KMS-11 (cell line): Measurements from ENCODE around the gene KRT40.

Experiments
- H2AFZ ChIP-seq: fragments of 200-600 bp; sonication (generic); 2 replicates; pipeline ENCODE4 v1.6.1; 2016; ENCODE audit warnings: antibody characterized with exemption, mixed run types, low read depth
- H3K27ac ChIP-seq: fragments of 200-600 bp; sonication (generic); 2 replicates; pipeline ENCODE4 v1.6.1; 2016; ENCODE audit warnings: mild to moderate bottlenecking, mixed run types
- H3K27me3 ChIP-seq: fragments of 200-600 bp; sonication (generic); 2 replicates; pipeline ENCODE4 v1.6.1; 2017; ENCODE audit warnings: mild to moderate bottlenecking, low read depth, mixed run types, moderate library complexity; ENCODE audit not compliant: insufficient read depth
- H3K36me3 ChIP-seq: fragments of 200-600 bp; sonication (generic); 2 replicates; pipeline ENCODE4 v1.6.1; 2017; ENCODE audit warnings: mild to moderate bottlenecking, mixed run types; ENCODE audit not compliant: insufficient read depth
- H3K4me1 ChIP-seq: fragments of 200-600 bp; sonication (generic); 2 replicates; pipeline ENCODE4 v1.6.1; 2016; ENCODE audit warnings: mild to moderate bottlenecking, low read depth, mixed run types; ENCODE audit not compliant: poor library complexity, severe bottlenecking
- H3K4me2 ChIP-seq: fragments of 200-600 bp; sonication (generic); 2 replicates; pipeline ENCODE4 v1.7.0; 2016; ENCODE audit warnings: mild to moderate bottlenecking, mixed run types
- H3K4me3 ChIP-seq: fragments of 200-600 bp; sonication (generic); IDR thresholded peaks from 2 replicates; pipeline ENCODE4 v1.6.1; 2017; ENCODE audit warnings: low read depth, low read length, mixed read lengths; ENCODE audit not compliant: insufficient read depth
- H3K79me2 ChIP-seq: fragments of 200-600 bp; sonication (generic); 2 replicates; pipeline ENCODE4 v1.6.1; 2016; ENCODE audit warnings: low read depth, mixed run types; ENCODE audit not compliant: insufficient read depth
- H3K9ac ChIP-seq: fragments of 200-600 bp; sonication (generic); 2 replicates; pipeline ENCODE4 v1.6.1; 2016; ENCODE audit warnings: mild to moderate bottlenecking, mixed run types
- H4K20me1 ChIP-seq: fragments of 200-600 bp; sonication (generic); 2 replicates; pipeline ENCODE4 v1.6.1; 2016; ENCODE audit warnings: mild to moderate bottlenecking, mixed run types; ENCODE audit not compliant: insufficient read depth
- CTCF ChIP-seq: fragments of 200-600 bp; sonication (generic); conservative IDR thresholded peaks from 2 replicates; pipeline ENCODE4 v1.6.1; 2017; ENCODE audit warnings: low read depth, mild to moderate bottlenecking, antibody characterized with exemption, low read length, moderate library complexity, mixed read lengths

The KRT40 gene

GRCh38 chr17:40940266-40940665, 43.9 kb downstream of the KRT40 start:
- no peak for TF ChIP-seq CTCF
- Histone ChIP-seq H4K20me1 (no peaks in the 10 kb centered on the region), H3K4me1 (no peaks in the 10 kb centered on the region), H3K9ac (no peak overlapping the region), H3K4me3 (no peak overlapping the region), H2AFZ (no peak overlapping the region), H3K36me3 (no peaks in the 10 kb centered on the region), H3K79me2 (no peaks in the 10 kb centered on the region), H3K4me2 (no peak overlapping the region), H3K27ac (no peak overlapping the region), H3K27me3 (no peaks in the 10 kb centered on the region)

GRCh38 chr17:40938981-40939380, 45.1 kb downstream of the KRT40 start:
- Histone ChIP-seq H3K4me2 (no peak overlapping the region), H4K20me1 (no peaks in the 10 kb centered on the region), H3K27ac (no peak overlapping the region), H3K36me3 (no peaks in the 10 kb centered on the region), H3K4me1 (no peaks in the 10 kb centered on the region), H3K27me3 (no peaks in the 10 kb centered on the region), H3K79me2 (no peaks in the 10 kb centered on the region), H3K9ac (no peak overlapping the region), H3K4me3 (no peak overlapping the region), H2AFZ (no peak overlapping the region)
- no peak for TF ChIP-seq CTCF

- Histone ChIP-seq H3K79me2 (no peaks in the 10 kb centered on the region), H3K4me2 (no peak within 1 kb of the TSS), H3K4me3 (no peak within 1 kb of the TSS), H3K36me3 (no peaks in the 10 kb centered on the region), H3K27me3 (no peaks in the 10 kb centered on the region), H2AFZ (no peak within 1 kb of the TSS), H3K4me1 (no peaks in the 10 kb centered on the region), H3K9ac (no peak within 1 kb of the TSS), H4K20me1 (no peaks in the 10 kb centered on the region), H3K27ac (no peak within 1 kb of the TSS)
- no peak for TF ChIP-seq CTCF
Measured at GRCh38 chr17:40937384-40937819, 46.7 kb downstream of the KRT40 start, which contains the start of gene KRT23. KRT23 (minus strand) TSS chr17:40937646; CDS start chr17:40936603, 1,043 bp downstream.

- H3K4me1 ChIP-seq, result no peaks in the 10 kb centered on the region
- TF ChIP-seq CTCF, result no peak
- H3K27me3 ChIP-seq, result no peaks in the 10 kb centered on the region
- H3K79me2 ChIP-seq, result no peaks in the 10 kb centered on the region
- no peak overlapping the region for H3K4me2 ChIP-seq
- H3K9ac ChIP-seq, result no peak overlapping the region
- no peaks in the 10 kb centered on the region for H4K20me1 ChIP-seq
- H3K27ac ChIP-seq, result no peak overlapping the region
- H3K4me3 ChIP-seq, result no peak overlapping the region
- H3K36me3 ChIP-seq, result no peaks in the 10 kb centered on the region
- H2AFZ ChIP-seq, result no peak overlapping the region
Measured at GRCh38 chr17:40936976-40937375, 47.1 kb downstream of the KRT40 start.
